A673 (cell line): ENCODE measurements around the gene HABP2. TPM values are rescaled to one million over a fixed set of nuclear protein-coding genes. Genes with fewer than 3 reads are reported as not detected.

Experiments
- Bru-seq: library from RNA; stranded (reverse); fragments of 400-500 nt; gene quantifications from one replicate; lab custom pipeline; 2021; lab: Mats Ljungman, UMichigan
- BruChase-seq, 2 experiments: library from RNA; stranded (reverse); fragments of 400-500 nt; gene quantifications; one replicate each; lab custom pipeline; 2021; lab: Mats Ljungman, UMichigan
- BruUV-seq: library from RNA; stranded (reverse); fragments of 400-500 nt; replicated peaks from 2 replicates; lab custom pipeline; 2021; lab: Mats Ljungman, UMichigan
- CTCF ChIA-PET: fragments of 300-600 bp; sonication (Branson Sonifier 250); formaldehyde crosslinking; loops from one replicate; lab custom pipeline; 2022; ENCODE audit warnings: antibody characterized with exemption; lab: Charles Lee
- POLR2A ChIA-PET: fragments of 300-600 bp; sonication (Branson Sonifier 250); formaldehyde crosslinking; loops from one replicate; lab custom pipeline; 2022; ENCODE audit warnings: antibody characterized with exemption; ENCODE audit not compliant: low non-redundant PET; lab: Charles Lee
- DNase-seq: peaks from one replicate; pipeline ENCODE4 v3.0.0-alpha.2; 2015; ENCODE audit warnings: low spot score
- H3K27ac ChIP-seq: fragments of 200-600 bp; sonication (generic); 2 replicates; pipeline ENCODE4 v1.5.1; 2016; ENCODE audit warnings: mixed run types, low read depth, mild to moderate bottlenecking, mixed read lengths, antibody characterized with exemption, low read length; ENCODE audit not compliant: poor library complexity, severe bottlenecking
- H3K27me3 ChIP-seq: fragments of 200-600 bp; sonication (generic); replicated peaks from 2 replicates; pipeline ENCODE4 v1.6.1; 2017; ENCODE audit warnings: mixed run types, low read depth, mild to moderate bottlenecking, mixed read lengths, antibody characterized with exemption, low read length; ENCODE audit not compliant: insufficient read depth, poor library complexity
- H3K36me3 ChIP-seq: fragments of 200-600 bp; sonication (generic); 2 replicates; pipeline ENCODE4 v1.6.1; 2016; ENCODE audit warnings: mixed run types, mild to moderate bottlenecking, mixed read lengths, antibody characterized with exemption, low read length; ENCODE audit not compliant: insufficient read depth, poor library complexity, severe bottlenecking
- H3K4me1 ChIP-seq: fragments of 200-600 bp; sonication (generic); 2 replicates; pipeline ENCODE4 v1.6.1; 2017; ENCODE audit warnings: mixed run types, mild to moderate bottlenecking, mixed read lengths, antibody characterized with exemption, low read length; ENCODE audit not compliant: insufficient read depth, poor library complexity, severe bottlenecking
- H3K4me3 ChIP-seq: fragments of 200-600 bp; sonication (generic); 2 replicates; pipeline ENCODE4 v1.5.1; 2016; ENCODE audit warnings: low read depth, mixed run types, mild to moderate bottlenecking, mixed read lengths, low read length; ENCODE audit not compliant: poor library complexity, severe bottlenecking
- H3K9me3 ChIP-seq: fragments of 200-600 bp; sonication (generic); 2 replicates; pipeline ENCODE4 v1.6.1; 2016; ENCODE audit warnings: mixed run types, low read depth, mild to moderate bottlenecking, mixed read lengths, antibody characterized with exemption, low read length; ENCODE audit not compliant: poor library complexity, severe bottlenecking
- EZH2 ChIP-seq: fragments of 200-600 bp; sonication (generic); IDR thresholded peaks from 2 replicates; pipeline ENCODE4 v1.6.1; 2017; ENCODE audit warnings: borderline replicate concordance, low read depth, mild to moderate bottlenecking, mixed read lengths, antibody characterized with exemption, low read length; ENCODE audit not compliant: poor library complexity, severe bottlenecking
- intact Hi-C: fragments of 100-400 bp; cut with micrococcal nuclease; formaldehyde crosslinking; loops from one replicate; pipeline ENCODE4 v1.10.0; 2022; ENCODE audit not compliant: unreplicated experiment
- long read RNA-seq: library from polyadenylated mRNA; stranded (forward); transcript quantifications from one replicate; pipeline ENCODE4 v2.0.0, GENCODE V29; 2022
- total RNA-seq: library from RNA; stranded (reverse); gene quantifications from 2 replicates; pipeline ENCODE4 v1.2.3, GENCODE V29; 2021
- TF ChIP-seq, protein P1 (sequence below): fragments of 300-800, 200-600 bp; sonication (generic); conservative IDR thresholded peaks from 2 replicates; pipeline ENCODE4 v1.5.1; 2017; ENCODE audit warnings: low read depth, mild to moderate bottlenecking, antibody characterized with exemption, low read length, moderate library complexity, mixed read lengths

The HABP2 gene
- total RNA-seq: not detected in 2 replicates
- Bru-seq, nascent RNA: percentile 5 among the genes with signal in this experiment
- percentile 11 among the genes with signal in this experiment for BruChase-seq, experiment 1, labeled RNA remaining after a 2-hour chase
- percentile 11 among the genes with signal in this experiment for BruChase-seq, experiment 2, labeled RNA remaining after a 6-hour chase
- long read RNA-seq: 0 reads

DNA sequence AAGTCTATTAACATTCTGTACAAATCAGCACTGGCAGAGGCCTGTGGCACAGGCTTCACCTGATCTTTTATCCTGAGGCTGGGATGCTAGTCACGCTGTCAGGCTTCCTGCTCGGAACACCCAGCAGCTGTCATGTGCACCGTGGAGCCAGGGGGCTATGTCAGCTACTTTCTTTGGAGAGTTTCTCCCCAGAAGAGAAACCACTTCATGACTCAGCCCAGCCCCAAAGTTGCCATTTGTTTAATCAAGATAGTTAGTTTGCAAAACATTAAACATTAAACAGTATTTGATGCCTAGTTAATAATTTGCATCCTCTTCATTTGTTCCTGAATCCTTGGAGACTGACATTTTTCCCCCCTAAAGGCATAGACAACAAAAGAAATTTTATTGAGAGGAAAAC lies at the start of gene HABP2:
Gene HABP2 (plus strand): TSS at position 353 of the 400 bp plus-strand sequence. CDS start 69 bp downstream, outside the sequence.
- Histone ChIP-seq H3K4me1 (peaks cover 33% of the 10 kb centered on the region), H3K9me3 (no peaks in the 10 kb centered on the region), H3K4me3 (no peak within 1 kb of the TSS), H3K36me3 (no peaks in the 10 kb centered on the region), H3K27ac (no peak within 1 kb of the TSS), H3K27me3 (no peaks in the 10 kb centered on the region)
- no peak for DNase-seq
- no TSS peak for BruUV-seq
- CTCF ChIA-PET: no interaction called here
- POLR2A ChIA-PET: no interaction called here
- intact Hi-C loops: no loop called here
- no peak for TF ChIP-seq EZH2
- TF ChIP-seq, protein P1, sequence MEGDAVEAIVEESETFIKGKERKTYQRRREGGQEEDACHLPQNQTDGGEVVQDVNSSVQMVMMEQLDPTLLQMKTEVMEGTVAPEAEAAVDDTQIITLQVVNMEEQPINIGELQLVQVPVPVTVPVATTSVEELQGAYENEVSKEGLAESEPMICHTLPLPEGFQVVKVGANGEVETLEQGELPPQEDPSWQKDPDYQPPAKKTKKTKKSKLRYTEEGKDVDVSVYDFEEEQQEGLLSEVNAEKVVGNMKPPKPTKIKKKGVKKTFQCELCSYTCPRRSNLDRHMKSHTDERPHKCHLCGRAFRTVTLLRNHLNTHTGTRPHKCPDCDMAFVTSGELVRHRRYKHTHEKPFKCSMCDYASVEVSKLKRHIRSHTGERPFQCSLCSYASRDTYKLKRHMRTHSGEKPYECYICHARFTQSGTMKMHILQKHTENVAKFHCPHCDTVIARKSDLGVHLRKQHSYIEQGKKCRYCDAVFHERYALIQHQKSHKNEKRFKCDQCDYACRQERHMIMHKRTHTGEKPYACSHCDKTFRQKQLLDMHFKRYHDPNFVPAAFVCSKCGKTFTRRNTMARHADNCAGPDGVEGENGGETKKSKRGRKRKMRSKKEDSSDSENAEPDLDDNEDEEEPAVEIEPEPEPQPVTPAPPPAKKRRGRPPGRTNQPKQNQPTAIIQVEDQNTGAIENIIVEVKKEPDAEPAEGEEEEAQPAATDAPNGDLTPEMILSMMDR: no peak

DNA sequence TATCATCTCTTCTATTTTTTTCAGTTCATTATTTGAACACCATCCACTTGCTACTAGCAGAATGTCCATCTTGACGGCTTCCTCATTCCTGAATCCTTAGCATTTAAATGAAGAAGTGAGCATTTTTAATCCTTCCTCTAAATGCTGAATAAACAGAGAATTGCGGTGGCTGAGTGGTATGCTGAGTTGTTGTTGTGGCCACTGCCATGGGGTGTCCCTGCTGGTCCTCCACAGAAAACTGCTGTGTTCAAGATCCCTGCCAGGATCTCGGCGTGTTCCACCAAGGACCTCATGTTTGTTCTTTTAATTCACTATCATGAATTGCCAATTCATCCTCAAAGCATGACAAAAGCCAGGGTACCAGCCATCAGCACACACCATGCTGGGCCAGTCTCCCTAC lies 48.9 kb upstream of the HABP2 start:
- TF ChIP-seq, protein P1: no peak
- no peak for TF ChIP-seq EZH2
- CTCF ChIA-PET: no interaction called here
- intact Hi-C loops: no loop called here
- no peak for DNase-seq
- H3K36me3 ChIP-seq: no peaks in the 10 kb centered on the region
- no peak overlapping the region for H3K4me3 ChIP-seq
- no peaks in the 10 kb centered on the region for H3K4me1 ChIP-seq
- H3K9me3 ChIP-seq: no peaks in the 10 kb centered on the region
- no peak overlapping the region for H3K27ac ChIP-seq
- POLR2A ChIA-PET: no interaction called here
- no TSS peak for BruUV-seq
- peaks cover 11% of the 10 kb centered on the region for H3K27me3 ChIP-seq

DNA sequence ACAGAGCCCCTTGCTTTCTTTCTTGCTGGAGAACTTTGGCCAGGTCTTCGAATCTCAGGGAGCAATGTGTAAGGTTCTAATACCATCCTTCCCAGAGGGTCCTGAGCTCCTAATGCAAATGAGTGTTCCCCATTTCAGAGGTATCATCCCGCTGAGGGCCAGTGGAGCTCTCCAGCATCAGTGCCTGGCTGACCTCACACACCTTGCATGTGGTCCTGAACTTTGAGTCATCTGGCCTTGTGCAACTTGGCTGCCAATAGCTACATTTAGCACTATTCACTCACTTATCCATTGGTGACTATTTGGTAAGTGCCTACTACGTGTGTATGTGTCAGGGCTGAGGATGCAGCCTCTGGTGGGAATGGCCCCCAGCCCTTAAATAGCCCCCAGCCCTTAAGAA lies 48.4 kb upstream of the HABP2 start:
- H3K9me3 ChIP-seq: no peaks in the 10 kb centered on the region
- DNase-seq: no peak
- CTCF ChIA-PET: no interaction called here
- no peak for TF ChIP-seq EZH2
- TF ChIP-seq, protein P1: no peak
- intact Hi-C loops: no loop called here
- peaks cover 11% of the 10 kb centered on the region for H3K27me3 ChIP-seq
- H3K4me3 ChIP-seq: no peak overlapping the region
- no peak overlapping the region for H3K27ac ChIP-seq
- no peaks in the 10 kb centered on the region for H3K36me3 ChIP-seq
- no peaks in the 10 kb centered on the region for H3K4me1 ChIP-seq
- BruUV-seq: no TSS peak
- POLR2A ChIA-PET: no interaction called here
